ENCODE data around the gene USP6NL. TPM values are rescaled to one million over a fixed set of nuclear protein-coding genes. Genes with fewer than 3 reads are reported as not detected.

The USP6NL gene
- total RNA-seq, 4 donors from 2014 or later, result 10.4 to 14.9 (median 13.2) TPM

GRCh38 chr10:11609052-11609451 is 2.4 kb downstream of the USP6NL start:
- TF ChIP-seq, protein P1, sequence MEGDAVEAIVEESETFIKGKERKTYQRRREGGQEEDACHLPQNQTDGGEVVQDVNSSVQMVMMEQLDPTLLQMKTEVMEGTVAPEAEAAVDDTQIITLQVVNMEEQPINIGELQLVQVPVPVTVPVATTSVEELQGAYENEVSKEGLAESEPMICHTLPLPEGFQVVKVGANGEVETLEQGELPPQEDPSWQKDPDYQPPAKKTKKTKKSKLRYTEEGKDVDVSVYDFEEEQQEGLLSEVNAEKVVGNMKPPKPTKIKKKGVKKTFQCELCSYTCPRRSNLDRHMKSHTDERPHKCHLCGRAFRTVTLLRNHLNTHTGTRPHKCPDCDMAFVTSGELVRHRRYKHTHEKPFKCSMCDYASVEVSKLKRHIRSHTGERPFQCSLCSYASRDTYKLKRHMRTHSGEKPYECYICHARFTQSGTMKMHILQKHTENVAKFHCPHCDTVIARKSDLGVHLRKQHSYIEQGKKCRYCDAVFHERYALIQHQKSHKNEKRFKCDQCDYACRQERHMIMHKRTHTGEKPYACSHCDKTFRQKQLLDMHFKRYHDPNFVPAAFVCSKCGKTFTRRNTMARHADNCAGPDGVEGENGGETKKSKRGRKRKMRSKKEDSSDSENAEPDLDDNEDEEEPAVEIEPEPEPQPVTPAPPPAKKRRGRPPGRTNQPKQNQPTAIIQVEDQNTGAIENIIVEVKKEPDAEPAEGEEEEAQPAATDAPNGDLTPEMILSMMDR (IDR thresholded peaks at IDR 0.05), result no peak
- no peak for TF ChIP-seq POLR2AphosphoS5 (IDR thresholded peaks at IDR 0.05)
- TF ChIP-seq EP300 (IDR thresholded peaks at IDR 0.05), result no peak
- no peak for TF ChIP-seq POLR2A (IDR thresholded peaks at IDR 0.05; ENCODE audit: low read depth)
- Histone ChIP-seq H3K4me1 (peaks cover 9 to 32% (median 28%) of the 10 kb centered on the region in 4 donors), H3K4me3 (no peak overlapping the region), H3K27ac (replicated peaks in 1 of 4) (no peak overlapping the region), H3K9me3 (no peaks in the 10 kb centered on the region), H3K36me3 (no peaks in the 10 kb centered on the region), H3K27me3 (no peaks in the 10 kb centered on the region)
- intact Hi-C loops (cut with DNase I), result no loop called here
- 90% methylated on average over 7 of the region's 7 CpGs for WGBS
- DNase-seq (ENCODE audit: extremely low spot score), result no peak

- whole genome bisulfite sequencing, result 87% methylated on average over 10 of the region's 10 CpGs
- intact Hi-C loops (cut with DNase I), result no loop called here
These were observed 3.1 kb downstream of the USP6NL start for GRCh38 chr10:11608159-11609013.

DNA sequence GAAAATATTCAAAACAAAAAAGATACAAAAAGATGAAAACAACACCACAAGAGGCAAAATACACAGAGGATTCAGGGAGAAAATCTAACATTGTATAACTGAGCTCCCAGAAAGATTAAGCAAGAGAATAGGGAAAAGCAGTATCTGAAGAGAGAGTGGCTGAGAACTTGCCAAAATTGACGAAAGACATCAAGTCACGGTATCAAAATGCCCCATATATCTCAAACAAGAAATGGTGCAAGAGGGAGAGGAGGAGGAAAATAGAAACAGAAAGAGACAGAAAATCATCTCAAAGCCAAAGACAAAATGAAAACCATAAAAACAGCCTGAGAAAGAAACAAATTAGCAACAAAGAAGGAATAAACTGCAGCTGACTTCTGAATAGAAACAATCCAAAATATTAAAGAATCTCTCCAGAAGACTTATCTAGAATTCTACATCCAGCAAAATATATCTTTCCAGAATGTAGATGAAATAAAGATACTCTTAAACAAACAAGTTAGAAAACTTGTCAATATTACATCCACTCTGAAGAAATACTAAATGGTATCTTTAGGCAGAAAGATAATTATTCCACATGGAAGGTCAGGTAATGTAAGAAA is 5.5 kb downstream of the USP6NL start:
- H3K4me1 ChIP-seq, result peaks cover 9 to 25% (median 19%) of the 10 kb centered on the region in 4 donors
- H3K4me3 ChIP-seq, result no peak overlapping the region
- no peak overlapping the region for H3K27ac ChIP-seq (replicated peaks in 1 of 4)
- H3K27me3 ChIP-seq, result no peaks in the 10 kb centered on the region
- no peaks in the 10 kb centered on the region for H3K9me3 ChIP-seq
- intact Hi-C loops (cut with DNase I), result no loop called here
- TF ChIP-seq POLR2A (IDR thresholded peaks at IDR 0.05; ENCODE audit: low read depth), result no peak
- TF ChIP-seq, protein P1 (IDR thresholded peaks at IDR 0.05), result no peak
- TF ChIP-seq EP300 (IDR thresholded peaks at IDR 0.05), result no peak
- no peak for TF ChIP-seq POLR2AphosphoS5 (IDR thresholded peaks at IDR 0.05)
- no peak for DNase-seq (ENCODE audit: extremely low spot score)
- no peaks in the 10 kb centered on the region for H3K36me3 ChIP-seq
- WGBS, result 84% methylated on average over 2 of the region's 2 CpGs

More at GRCh38 chr10:11608159-11609013, 3.1 kb downstream of the USP6NL start:
- no peak for TF ChIP-seq POLR2AphosphoS5 (IDR thresholded peaks at IDR 0.05)
- TF ChIP-seq, protein P1 (IDR thresholded peaks at IDR 0.05), result no peak
- TF ChIP-seq POLR2A (IDR thresholded peaks at IDR 0.05; ENCODE audit: low read depth), result no peak
- TF ChIP-seq EP300 (IDR thresholded peaks at IDR 0.05), result no peak
- H3K4me1 ChIP-seq, result peaks cover 9 to 32% (median 28%) of the 10 kb centered on the region in 4 donors
- no peak overlapping the region for H3K27ac ChIP-seq (replicated peaks in 1 of 4)
- H3K4me3 ChIP-seq, result no peak overlapping the region
- DNase-seq (ENCODE audit: extremely low spot score), result no peak
- H3K36me3 ChIP-seq, result no peaks in the 10 kb centered on the region
- no peaks in the 10 kb centered on the region for H3K9me3 ChIP-seq
- no peaks in the 10 kb centered on the region for H3K27me3 ChIP-seq

GRCh38 chr10:11604865-11605650 is 6.4 kb downstream of the USP6NL start:
- TF ChIP-seq, protein P1 (IDR thresholded peaks at IDR 0.05), result no peak
- TF ChIP-seq POLR2AphosphoS5 (IDR thresholded peaks at IDR 0.05), result no peak
- no peak for TF ChIP-seq EP300 (IDR thresholded peaks at IDR 0.05)
- no peak for TF ChIP-seq POLR2A (IDR thresholded peaks at IDR 0.05; ENCODE audit: low read depth)
- intact Hi-C loops (cut with DNase I), result no loop called here
- H3K9me3 ChIP-seq, result no peaks in the 10 kb centered on the region
- no peak overlapping the region for H3K27ac ChIP-seq (replicated peaks in 1 of 4)
- WGBS, result 60% methylated on average over 2 of the region's 2 CpGs
- H3K27me3 ChIP-seq, result no peaks in the 10 kb centered on the region
- no peaks in the 10 kb centered on the region for H3K36me3 ChIP-seq
- H3K4me1 ChIP-seq, result peaks cover 7 to 19% (median 13%) of the 10 kb centered on the region in 4 donors
- DNase-seq (ENCODE audit: extremely low spot score), result no peak
- H3K4me3 ChIP-seq, result no peak overlapping the region

Data from esophagus muscularis mucosa (tissue), 4 donors.